GM10248 (cell line): ENCODE results near the gene SUMO1.

Experiments
- CTCF ChIA-PET: fragments of 300-600 bp; sonication (Branson Sonifier 250); formaldehyde crosslinking; extraction: SDS; loops from one replicate; lab custom pipeline; 2021; ENCODE audit warnings: antibody characterized with exemption; lab: Yijun Ruan, JAX
- POLR2A ChIA-PET: fragments of 350-650 bp; sonication (Branson Sonifier 250); formaldehyde crosslinking; extraction: SDS; loops from one replicate; lab custom pipeline; 2020; ENCODE audit warnings: antibody characterized with exemption; lab: Yijun Ruan, JAX
- DNase-seq: peaks from one replicate; pipeline ENCODE4 v3.0.0; 2012; ENCODE audit errors: extremely low spot score
- TF ChIP-seq, protein P1 (sequence below): IDR thresholded peaks from 2 replicates; pipeline ENCODE4 v1.5.1; 2012; ENCODE audit warnings: mild to moderate bottlenecking, low read depth; ENCODE audit errors: extremely low read depth, missing control alignments, control extremely low read depth

Gene SUMO1

GRCh38 chr2:202201220-202202160, 36.9 kb downstream of the SUMO1 start:
- ChIA-PET CTCF (interaction anchor here (0.9 kb wide), 1 partner anchor 23 kb away, joined by 3 read pairs; no protein-coding TSS in a partner anchor), POLR2A (no interaction called here)
- TF ChIP-seq, protein P1, sequence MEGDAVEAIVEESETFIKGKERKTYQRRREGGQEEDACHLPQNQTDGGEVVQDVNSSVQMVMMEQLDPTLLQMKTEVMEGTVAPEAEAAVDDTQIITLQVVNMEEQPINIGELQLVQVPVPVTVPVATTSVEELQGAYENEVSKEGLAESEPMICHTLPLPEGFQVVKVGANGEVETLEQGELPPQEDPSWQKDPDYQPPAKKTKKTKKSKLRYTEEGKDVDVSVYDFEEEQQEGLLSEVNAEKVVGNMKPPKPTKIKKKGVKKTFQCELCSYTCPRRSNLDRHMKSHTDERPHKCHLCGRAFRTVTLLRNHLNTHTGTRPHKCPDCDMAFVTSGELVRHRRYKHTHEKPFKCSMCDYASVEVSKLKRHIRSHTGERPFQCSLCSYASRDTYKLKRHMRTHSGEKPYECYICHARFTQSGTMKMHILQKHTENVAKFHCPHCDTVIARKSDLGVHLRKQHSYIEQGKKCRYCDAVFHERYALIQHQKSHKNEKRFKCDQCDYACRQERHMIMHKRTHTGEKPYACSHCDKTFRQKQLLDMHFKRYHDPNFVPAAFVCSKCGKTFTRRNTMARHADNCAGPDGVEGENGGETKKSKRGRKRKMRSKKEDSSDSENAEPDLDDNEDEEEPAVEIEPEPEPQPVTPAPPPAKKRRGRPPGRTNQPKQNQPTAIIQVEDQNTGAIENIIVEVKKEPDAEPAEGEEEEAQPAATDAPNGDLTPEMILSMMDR: no peak

DNA sequence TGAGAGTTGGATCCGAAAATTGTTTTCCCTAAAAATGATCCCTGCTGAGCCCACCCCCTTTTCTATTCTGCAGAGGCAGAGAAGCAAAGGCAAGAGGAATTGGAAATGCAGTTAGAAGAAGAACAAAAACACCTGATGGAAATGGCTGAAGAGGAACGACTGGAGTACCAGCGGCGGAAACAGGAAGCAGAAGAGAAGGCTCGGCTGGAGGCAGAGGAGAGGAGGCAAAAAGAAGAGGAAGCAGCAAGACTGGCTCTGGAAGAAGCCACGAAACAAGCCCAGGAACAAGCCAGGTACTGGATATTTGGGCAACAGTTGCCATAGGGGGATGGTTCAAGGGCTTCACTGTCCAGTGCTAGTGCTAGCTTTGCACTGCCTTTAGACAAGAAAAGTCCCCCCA, 41.7 kb downstream of the SUMO1 start:
- DNase-seq: no peak
- POLR2A ChIA-PET: interaction anchor here (0.5 kb wide), 1 partner anchor 707 kb away, joined by 4 read pairs; no protein-coding TSS in a partner anchor
- TF ChIP-seq, protein P1: no peak
- CTCF ChIA-PET: no interaction called here

More at GRCh38 chr2:202201220-202202160, 36.9 kb downstream of the SUMO1 start:
- no peak for DNase-seq

DNA sequence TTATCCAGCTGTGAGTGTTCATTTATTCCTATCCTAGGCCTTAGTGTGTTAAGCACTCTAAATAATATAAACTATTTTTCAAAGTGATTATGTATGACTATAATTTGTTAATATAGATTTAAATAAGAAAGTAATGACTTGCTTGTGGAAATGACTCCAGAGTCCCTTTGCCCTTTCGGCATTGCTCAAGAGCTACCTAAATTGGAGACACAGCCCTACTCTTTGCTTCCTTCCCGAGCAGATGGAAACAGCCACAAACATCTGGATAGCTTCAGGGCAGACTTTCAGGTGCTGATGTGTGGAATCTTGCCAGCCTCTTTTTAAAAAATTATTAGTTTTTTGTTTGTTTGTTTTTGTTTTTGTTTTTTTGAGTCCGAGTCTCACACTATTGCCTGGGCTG, 44.0 kb downstream of the SUMO1 start:
- ChIA-PET POLR2A (no interaction called here), CTCF (interaction anchor here (1.3 to 3.0 kb wide), 3 partner anchors 15 to 334 kb away, joined by 3 to 8 read pairs (median 4); no protein-coding TSS in a partner anchor)
- TF ChIP-seq, protein P1: no peak
- DNase-seq: no peak

DNA sequence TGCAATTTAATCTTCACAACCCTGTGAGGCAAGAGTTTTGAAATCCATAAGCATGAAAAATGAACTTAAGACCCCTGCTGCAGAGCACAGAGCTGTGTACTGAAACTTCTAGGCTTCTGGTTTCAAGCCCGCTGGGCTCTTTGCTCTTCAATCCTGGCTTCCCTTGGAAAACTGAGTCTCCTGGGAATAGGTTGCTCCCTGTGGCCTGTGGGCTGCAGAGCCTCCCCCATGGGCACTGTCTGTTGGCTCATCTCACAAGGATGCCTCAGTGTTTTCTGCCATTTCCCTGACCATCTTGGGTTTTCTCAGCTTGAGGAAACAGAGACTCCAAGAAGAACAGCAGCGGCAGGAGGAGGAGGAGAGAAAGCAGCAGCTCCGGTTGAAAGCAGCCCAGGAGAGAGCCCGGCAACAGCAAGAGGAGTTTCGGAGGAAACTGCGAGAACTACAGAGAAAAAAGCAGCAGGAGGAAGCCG, 44.5 kb downstream of the SUMO1 start:
- TF ChIP-seq, protein P1: no peak
- no peak for DNase-seq
- ChIA-PET CTCF (interaction anchor here (1.3 to 3.0 kb wide), 3 partner anchors 15 to 333 kb away, joined by 3 to 8 read pairs (median 4); no protein-coding TSS in a partner anchor), POLR2A (no interaction called here)

GRCh38 chr2:202193305-202193704, 45.1 kb downstream of the SUMO1 start:
- POLR2A ChIA-PET: no interaction called here
- TF ChIP-seq, protein P1: no peak
- no peak for DNase-seq
- CTCF ChIA-PET: interaction anchor here (1.3 to 3.0 kb wide), 3 partner anchors 14 to 18 kb away, joined by 3 to 17 read pairs (median 8); no protein-coding TSS in a partner anchor

- POLR2A ChIA-PET: no interaction called here
Observed at GRCh38 chr2:202187570-202187969, 50.8 kb downstream of the SUMO1 start.

More at GRCh38 chr2:202187570-202187969, 50.8 kb downstream of the SUMO1 start:
- no peak for DNase-seq
- TF ChIP-seq, protein P1: no peak
- CTCF ChIA-PET: interaction anchor here (1.7 kb wide), 1 partner anchor 9 kb away, joined by 8 read pairs; no protein-coding TSS in a partner anchor
